ENCODE data around the gene RAB1A. TPM values are rescaled to one million over a fixed set of nuclear protein-coding genes. Genes with fewer than 3 reads are reported as not detected.

RAB1A gene
- total RNA-seq, 1 experiment from 2014 or later = 128 TPM

DNA sequence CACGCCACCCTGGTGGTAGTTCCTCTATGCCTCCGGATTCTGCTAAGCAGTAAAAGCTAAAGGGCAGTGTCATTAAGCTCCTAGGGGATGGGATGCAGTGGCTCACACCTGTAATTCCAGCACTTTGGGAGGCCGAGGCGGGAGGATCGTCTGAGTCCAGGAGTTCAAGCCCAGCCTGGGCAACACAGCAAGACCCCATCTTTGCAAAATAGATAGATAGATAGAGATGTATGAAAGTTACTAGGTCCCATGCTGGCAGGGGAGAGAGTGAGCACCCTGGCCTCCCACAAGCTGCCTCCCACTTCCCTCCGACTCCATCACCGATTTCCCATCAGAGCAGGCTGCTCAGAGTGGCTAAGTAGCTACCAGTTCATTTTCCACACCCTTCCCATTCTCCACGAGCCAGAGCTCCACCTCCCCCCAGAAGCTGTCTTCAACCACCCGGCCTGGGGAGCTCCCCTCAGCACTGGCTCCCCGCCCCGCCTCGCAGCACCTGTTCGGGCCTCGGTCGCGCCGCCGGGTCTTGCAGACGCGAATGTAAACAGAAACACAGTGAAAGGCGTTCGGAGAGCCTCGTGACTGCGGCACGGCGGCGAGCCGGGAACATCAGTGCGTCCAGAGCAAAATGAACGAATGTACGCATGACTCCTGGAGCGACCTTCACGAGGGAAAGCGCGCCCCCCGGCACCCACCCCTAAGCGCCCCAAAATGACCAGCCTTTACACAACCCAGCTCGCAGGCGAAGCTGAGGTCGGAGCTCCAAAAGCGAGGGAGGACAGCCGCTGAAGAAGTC lies 74.3 kb downstream of the RAB1A start:
- no peaks in the 10 kb centered on the region for H3K9me3 ChIP-seq (ENCODE audit: control insufficient read depth, insufficient read depth, low read depth, low read length)
- H3K27ac ChIP-seq (ENCODE audit: low read length) = peak overlapping the region; percentile 65
- ChIA-PET POLR2A (interaction anchor here (0.7 to 1.4 kb wide), 3 partner anchors 9 to 172 kb away, joined by 3 to 12 read pairs (median 4); partner anchors contain the start of gene ACTR2), CTCF (interaction anchor here (0.9 to 1.4 kb wide), 2 partner anchors 113 to 138 kb away, joined by 4 read pairs; no protein-coding TSS in a partner anchor)
- H3K4me3 ChIP-seq (ENCODE audit: low read depth in 2 of 2, low read length in 2 of 2) = peak overlapping the region; percentile 79
- DNase-seq (ENCODE audit: low read depth, low spot score) (no peak), ATAC-seq (peak; percentile 50)
- no peaks in the 10 kb centered on the region for H3K27me3 ChIP-seq (ENCODE audit: control insufficient read depth, insufficient read depth, low read length)
- TF ChIP-seq, protein P1, sequence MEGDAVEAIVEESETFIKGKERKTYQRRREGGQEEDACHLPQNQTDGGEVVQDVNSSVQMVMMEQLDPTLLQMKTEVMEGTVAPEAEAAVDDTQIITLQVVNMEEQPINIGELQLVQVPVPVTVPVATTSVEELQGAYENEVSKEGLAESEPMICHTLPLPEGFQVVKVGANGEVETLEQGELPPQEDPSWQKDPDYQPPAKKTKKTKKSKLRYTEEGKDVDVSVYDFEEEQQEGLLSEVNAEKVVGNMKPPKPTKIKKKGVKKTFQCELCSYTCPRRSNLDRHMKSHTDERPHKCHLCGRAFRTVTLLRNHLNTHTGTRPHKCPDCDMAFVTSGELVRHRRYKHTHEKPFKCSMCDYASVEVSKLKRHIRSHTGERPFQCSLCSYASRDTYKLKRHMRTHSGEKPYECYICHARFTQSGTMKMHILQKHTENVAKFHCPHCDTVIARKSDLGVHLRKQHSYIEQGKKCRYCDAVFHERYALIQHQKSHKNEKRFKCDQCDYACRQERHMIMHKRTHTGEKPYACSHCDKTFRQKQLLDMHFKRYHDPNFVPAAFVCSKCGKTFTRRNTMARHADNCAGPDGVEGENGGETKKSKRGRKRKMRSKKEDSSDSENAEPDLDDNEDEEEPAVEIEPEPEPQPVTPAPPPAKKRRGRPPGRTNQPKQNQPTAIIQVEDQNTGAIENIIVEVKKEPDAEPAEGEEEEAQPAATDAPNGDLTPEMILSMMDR (IDR thresholded peaks at IDR 0.05) = no peak
- peak; percentile 53; the same call in 1 of the 2 replicates for TF ChIP-seq SIN3A (IDR thresholded peaks at IDR 0.05; ENCODE audit: borderline replicate concordance, insufficient read depth, low read depth, low read length)
- no peaks in the 10 kb centered on the region; the same call in 1 of the 2 replicates for H3K36me3 ChIP-seq (ENCODE audit: control insufficient read depth, insufficient read depth, low read length)
- in situ Hi-C loops (cut with HindIII; ENCODE audit: low pct_unique_long_range_greater_than_20kb, low sequenced_read_pairs) (no loop called here), intact Hi-C loops (cut with micrococcal nuclease; ENCODE audit: unreplicated experiment) (no loop called here)
- H3K4me1 ChIP-seq (ENCODE audit: control insufficient read depth, insufficient read depth, low read length) = peaks cover 13% of the 10 kb centered on the region
- no TSS peak for BruUV-seq (replicated peaks)

DNA sequence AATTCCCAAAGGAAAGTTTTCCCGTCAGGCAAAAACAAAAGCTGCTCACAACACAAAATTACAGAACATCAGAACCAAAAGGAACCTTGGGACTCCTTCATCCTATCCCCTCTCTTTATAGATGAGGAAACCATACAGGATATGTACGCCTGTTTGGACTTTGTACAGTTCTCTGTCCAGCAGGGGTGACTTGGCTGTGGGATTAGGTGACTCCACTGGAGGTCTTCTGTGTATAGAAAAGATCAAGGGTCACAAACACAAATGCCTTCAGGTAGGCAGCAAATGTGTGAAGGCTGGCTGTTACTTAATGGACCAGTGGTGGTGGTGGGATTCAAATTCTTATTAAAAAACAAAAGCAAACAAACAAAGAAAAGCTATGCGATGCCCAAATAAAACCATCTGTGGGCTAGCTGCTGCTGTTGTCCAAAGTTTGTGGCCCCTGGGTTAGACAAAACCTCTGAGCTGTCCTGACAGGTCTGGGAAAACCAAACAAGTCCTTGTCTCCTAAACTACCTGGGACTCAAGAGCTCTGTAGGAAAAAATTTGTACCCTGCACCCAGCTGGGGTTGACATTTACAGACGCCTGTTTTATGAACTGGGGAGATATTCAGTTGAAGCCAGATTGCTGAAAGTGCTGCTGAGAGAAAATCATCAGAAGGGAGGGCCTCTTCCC lies 75.0 kb downstream of the RAB1A start:
- no TSS peak for BruUV-seq (replicated peaks)
- Histone ChIP-seq H3K4me1 (ENCODE audit: control insufficient read depth, insufficient read depth, low read length) (peaks cover 13% of the 10 kb centered on the region), H3K36me3 (ENCODE audit: control insufficient read depth, insufficient read depth, low read length) (no peaks in the 10 kb centered on the region; the same call in none of the 2 replicates), H3K27ac (ENCODE audit: low read length) (no peak overlapping the region), H3K4me3 (ENCODE audit: low read depth in 2 of 2, low read length in 2 of 2) (peak overlapping the region; percentile 79), H3K27me3 (ENCODE audit: control insufficient read depth, insufficient read depth, low read length) (no peaks in the 10 kb centered on the region), H3K9me3 (ENCODE audit: control insufficient read depth, insufficient read depth, low read depth, low read length) (no peaks in the 10 kb centered on the region)
- intact Hi-C loops (cut with micrococcal nuclease; ENCODE audit: unreplicated experiment) (no loop called here), in situ Hi-C loops (cut with HindIII; ENCODE audit: low pct_unique_long_range_greater_than_20kb, low sequenced_read_pairs) (no loop called here)
- ATAC-seq (no peak), DNase-seq (ENCODE audit: low read depth, low spot score) (no peak)
- no peak for TF ChIP-seq REST (IDR thresholded peaks at IDR 0.05; ENCODE audit: insufficient read depth in 1 of 2, low read depth in 2 of 2, low read length in 1 of 2)
- TF ChIP-seq TCF7L2 (IDR thresholded peaks at IDR 0.05; ENCODE audit: low read depth, low read length) = no peak
- TF ChIP-seq, protein P1 (IDR thresholded peaks at IDR 0.05) = no peak
- no peak for TF ChIP-seq POLR2AphosphoS5 (IDR thresholded peaks at IDR 0.05; ENCODE audit: low read depth, low read length)
- no peak for TF ChIP-seq SIN3A (IDR thresholded peaks at IDR 0.05; ENCODE audit: borderline replicate concordance, insufficient read depth, low read depth, low read length)
- POLR2A ChIA-PET = interaction anchor here (1.1 kb wide), 1 partner anchor 172 kb away, joined by 12 read pairs; the partner anchor contains the start of gene ACTR2
- CTCF ChIA-PET = interaction anchor here (1.4 kb wide), 1 partner anchor 137 kb away, joined by 4 read pairs; no protein-coding TSS in a partner anchor

Measured in Panc1 (cell line).